Embryonic facial prominence (tissue), 1 donor: Measurements from ENCODE around the gene CBLC.

ENCODE experiments used
- DNase-seq: peaks from one replicate; pipeline ENCODE4 v3.0.0-alpha.2; 2016; ENCODE audit errors: extremely low spot score

The CBLC gene, protein sequence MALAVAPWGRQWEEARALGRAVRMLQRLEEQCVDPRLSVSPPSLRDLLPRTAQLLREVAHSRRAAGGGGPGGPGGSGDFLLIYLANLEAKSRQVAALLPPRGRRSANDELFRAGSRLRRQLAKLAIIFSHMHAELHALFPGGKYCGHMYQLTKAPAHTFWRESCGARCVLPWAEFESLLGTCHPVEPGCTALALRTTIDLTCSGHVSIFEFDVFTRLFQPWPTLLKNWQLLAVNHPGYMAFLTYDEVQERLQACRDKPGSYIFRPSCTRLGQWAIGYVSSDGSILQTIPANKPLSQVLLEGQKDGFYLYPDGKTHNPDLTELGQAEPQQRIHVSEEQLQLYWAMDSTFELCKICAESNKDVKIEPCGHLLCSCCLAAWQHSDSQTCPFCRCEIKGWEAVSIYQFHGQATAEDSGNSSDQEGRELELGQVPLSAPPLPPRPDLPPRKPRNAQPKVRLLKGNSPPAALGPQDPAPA

GRCh38 chr19:44777715-44778347 is at the start of gene CBLC:
TSS of gene CBLC (plus strand) at chr19:44777890. CDS start at chr19:44777932, 42 bp downstream.
- no peak for DNase-seq

- DNase-seq = no peak
Measured at GRCh38 chr19:44728178-44728577, 49.5 kb upstream of the CBLC start.

DNA sequence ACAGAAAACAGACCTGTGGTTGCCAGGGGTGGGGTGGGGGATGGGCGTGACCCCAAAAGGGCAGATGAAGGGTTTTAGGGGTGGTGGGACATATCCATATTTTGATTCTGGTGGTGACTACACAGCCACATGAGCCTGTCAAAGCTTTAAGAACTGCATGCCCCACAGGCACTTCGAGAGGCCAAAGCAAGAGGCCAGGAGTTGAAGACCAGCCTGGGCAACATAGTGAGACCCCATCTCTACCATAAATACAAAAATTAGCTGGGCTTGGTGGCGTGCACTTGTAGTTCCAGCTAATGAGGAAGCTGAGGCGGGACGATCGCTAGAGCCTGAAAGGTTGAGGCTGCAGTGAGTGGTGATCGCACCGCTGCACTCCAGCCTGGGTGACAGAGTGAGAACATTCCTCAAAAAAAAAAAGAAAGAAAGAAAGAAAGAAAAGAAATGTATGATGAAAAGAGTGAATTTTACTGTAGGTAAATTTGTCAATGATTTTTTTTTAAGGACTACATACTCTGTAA is 48.1 kb upstream of the CBLC start:
- DNase-seq = no peak

- no peak for DNase-seq
Measured at GRCh38 chr19:44731081-44731480, 46.6 kb upstream of the CBLC start.

- DNase-seq = no peak
Measured at GRCh38 chr19:44731622-44732021, 46.1 kb upstream of the CBLC start.

GRCh38 chr19:44732235-44733014 is 45.3 kb upstream of the CBLC start:
- no peak for DNase-seq

GRCh38 chr19:44734357-44734756 is 43.3 kb upstream of the CBLC start:
- DNase-seq = no peak

DNA sequence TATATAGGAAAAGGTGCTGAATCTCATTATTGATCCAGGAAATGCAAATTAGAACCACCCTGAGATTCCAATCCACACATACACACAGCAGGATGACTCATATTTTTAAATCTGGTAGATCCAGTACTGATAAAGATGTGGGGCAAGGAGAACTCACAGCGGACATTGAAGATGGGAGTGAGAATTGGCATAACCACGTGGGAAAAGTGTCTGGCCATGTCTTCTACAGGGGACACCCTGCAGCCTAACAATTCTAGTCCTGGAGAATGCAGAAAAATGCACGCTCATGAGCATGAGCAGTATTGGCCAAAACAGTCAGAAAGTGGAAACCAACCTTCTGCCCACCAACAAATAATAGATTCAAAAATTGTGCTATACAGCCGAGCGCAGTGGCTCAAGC is 42.7 kb upstream of the CBLC start:
- no peak for DNase-seq

DNA sequence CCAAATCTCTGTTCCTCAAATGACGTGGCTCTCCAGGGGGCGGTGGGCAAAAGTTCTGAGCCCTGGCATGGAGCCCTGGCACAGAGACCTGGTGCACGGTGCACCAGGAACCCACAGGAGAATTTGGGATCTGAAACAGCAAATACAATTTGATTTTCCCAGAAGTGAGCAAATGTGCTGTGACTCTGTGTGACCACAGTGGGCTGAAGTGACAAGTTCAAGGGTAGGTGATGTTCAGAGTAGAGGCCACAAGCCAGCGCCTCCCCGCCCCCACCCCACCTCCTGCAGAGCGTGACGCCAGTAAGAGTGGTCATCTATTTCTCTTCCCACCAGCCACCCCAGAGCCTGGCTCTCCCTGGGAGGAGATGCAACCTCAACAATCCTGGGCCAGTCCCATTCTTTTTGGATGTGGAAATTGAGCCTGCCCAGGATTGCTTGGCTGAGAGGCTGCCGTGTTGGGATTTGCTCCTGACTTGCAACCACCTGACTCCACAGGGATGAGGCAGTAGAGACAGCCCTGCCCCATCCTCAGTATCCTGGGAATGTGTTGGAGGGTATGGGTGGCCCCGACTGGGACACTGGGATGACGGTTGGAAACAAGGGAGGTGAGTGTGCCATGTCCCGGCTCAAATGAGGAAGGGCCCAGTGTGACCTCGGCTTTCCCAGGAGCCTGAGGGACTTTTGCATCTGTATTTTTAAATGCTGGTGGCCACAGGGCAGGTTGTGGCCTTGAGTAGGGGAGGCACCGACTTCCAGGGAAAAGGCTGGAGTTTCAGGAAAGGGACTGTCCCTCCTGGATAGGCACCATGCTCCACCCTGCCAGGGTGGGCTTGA is 40.2 kb upstream of the CBLC start:
- no peak for DNase-seq

GRCh38 chr19:44738136-44738535 is 39.6 kb upstream of the CBLC start:
- DNase-seq = no peak

- no peak for DNase-seq
Measured at GRCh38 chr19:44738603-44739558, 38.8 kb upstream of the CBLC start.

- no peak for DNase-seq
Measured at GRCh38 chr19:44740351-44740824, 37.3 kb upstream of the CBLC start.

DNA sequence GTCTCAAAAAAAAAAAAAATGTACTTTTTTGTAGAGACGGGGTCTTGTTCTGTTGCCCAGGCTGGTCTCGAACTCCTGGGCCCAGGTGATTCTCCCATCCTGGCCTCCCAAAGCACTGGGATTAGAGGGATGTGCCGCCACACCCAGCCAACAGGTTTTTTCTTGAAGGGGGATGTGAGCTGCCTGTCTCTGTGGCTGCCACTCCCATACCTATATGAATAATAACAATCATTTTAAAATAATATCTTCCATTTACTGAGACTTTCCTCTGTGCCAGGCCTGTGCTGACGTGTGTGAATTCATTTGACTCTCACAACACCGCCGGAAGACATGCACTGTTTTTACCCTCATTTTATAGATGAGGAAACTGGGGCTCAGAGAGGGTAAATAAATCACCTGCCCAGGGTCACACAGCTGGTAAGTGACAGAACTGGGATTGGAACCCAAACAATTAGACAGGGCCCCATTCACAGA is 36.4 kb upstream of the CBLC start:
- DNase-seq = no peak

GRCh38 chr19:44741841-44742329 is 35.8 kb upstream of the CBLC start:
- peak; percentile 43 for DNase-seq

- no peak for DNase-seq
Measured at GRCh38 chr19:44742330-44743061, 35.2 kb upstream of the CBLC start.

GRCh38 chr19:44744871-44745332 is 32.8 kb upstream of the CBLC start:
- DNase-seq = no peak

GRCh38 chr19:44745341-44745831 is 32.3 kb upstream of the CBLC start:
- DNase-seq = no peak

DNA sequence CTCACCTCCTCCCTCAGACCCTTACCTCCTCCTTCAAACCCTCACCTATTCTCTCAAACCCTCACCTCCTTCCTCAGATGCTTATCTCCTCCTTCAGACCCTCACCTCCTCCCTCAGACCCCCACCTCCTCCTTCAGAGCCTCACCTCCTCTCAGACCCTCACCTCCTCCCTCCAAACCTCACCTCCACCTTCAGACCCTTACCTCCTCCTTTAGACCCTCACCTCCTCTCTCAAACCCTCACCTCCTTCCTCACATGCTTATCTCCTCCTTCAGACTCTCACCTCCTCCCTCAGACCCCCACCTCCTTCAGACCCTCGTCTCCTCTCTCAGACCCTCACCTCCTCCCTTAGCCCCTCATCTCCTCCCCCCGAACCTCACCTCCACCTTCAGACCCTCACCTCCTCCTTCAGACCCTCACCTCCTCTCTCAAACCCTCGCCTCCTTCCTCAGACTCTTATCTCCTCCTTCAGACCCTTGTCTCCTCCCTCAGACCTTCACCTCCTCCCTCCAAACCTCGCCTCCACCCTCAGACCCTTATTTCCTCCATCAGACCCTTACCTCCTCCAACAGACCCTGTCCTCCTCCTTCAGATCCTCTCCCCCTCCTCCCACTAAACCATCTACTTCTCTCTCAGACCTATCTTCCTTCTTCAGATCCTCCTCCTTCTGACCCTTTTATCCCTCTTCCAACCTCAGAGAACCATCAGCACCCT is 31.6 kb upstream of the CBLC start:
- no peak for DNase-seq
